Naive thymus-derived CD4-positive, alpha-beta T cell (primary cell): ENCODE data around the gene SLC35G2. TPM values are rescaled to one million over a fixed set of nuclear protein-coding genes. Genes with fewer than 3 reads are reported as not detected.
A peak's percentile ranks its signal among the peaks of the same experiment; 100 is the strongest.
"Not testable (repeated sequence)": the region's sequence is repeated elsewhere in the genome, so short reads cannot be mapped to it uniquely, and the experiment has no call there.

Source experiments
- ATAC-seq: fragments of 150-1000 bp; cut with Tn5 transposase; 2 replicates; pipeline ENCODE4 v1.10.0; 2021; ENCODE audit warnings: mild to moderate bottlenecking, moderate library complexity
- CTCF ChIA-PET: fragments of 350-600 bp; sonication (Branson Sonifier 250); formaldehyde crosslinking; loops from one replicate; lab custom pipeline; 2021; ENCODE audit warnings: antibody characterized with exemption; lab: Charles Lee
- POLR2A ChIA-PET: fragments of 350-600 bp; sonication (Branson Sonifier 250); formaldehyde crosslinking; loops from one replicate; lab custom pipeline; 2021; ENCODE audit warnings: antibody characterized with exemption, inconsistent platforms; lab: Charles Lee
- DNase-seq, 9 donors: peaks; one replicate each; pipeline versions ENCODE4 v3.0.0 to v3.0.0-alpha.2; 2020 to 2022; ENCODE audit warnings: mixed read lengths in 1 of 9
- H3K27ac ChIP-seq: one replicate; pipeline ENCODE4 v1.7.0; 2013; ENCODE audit warnings: mild to moderate bottlenecking, low read depth, low read length, moderate library complexity
- H3K27me3 ChIP-seq, 2 donors: one replicate each; pipeline ENCODE4 v1.7.0; 2013; ENCODE audit warnings: low read length in 2 of 2, mild to moderate bottlenecking in 2 of 2, moderate library complexity in 2 of 2; ENCODE audit not compliant: control insufficient read depth in 2 of 2, insufficient read depth in 2 of 2
- H3K36me3 ChIP-seq, 3 experiments: 1 replicate in 2 of 3; 2 replicates in 1 of 3; pipeline ENCODE4 v1.7.0; 2013; ENCODE audit warnings: low read length in 3 of 3, mild to moderate bottlenecking in 3 of 3, moderate library complexity in 1 of 3; ENCODE audit not compliant: insufficient read depth in 3 of 3, control insufficient read depth in 2 of 3
- H3K4me1 ChIP-seq, 2 donors: one replicate each; pipeline ENCODE4 v1.7.0; 2013; ENCODE audit warnings: low read length in 2 of 2, mild to moderate bottlenecking in 2 of 2, moderate library complexity in 1 of 2; ENCODE audit not compliant: control insufficient read depth in 2 of 2, insufficient read depth in 2 of 2
- H3K4me3 ChIP-seq: 2 replicates; pipeline ENCODE4 v1.7.0; 2013; ENCODE audit warnings: mild to moderate bottlenecking, low read length
- H3K9me3 ChIP-seq, 3 experiments: 1 replicate in 2 of 3; 2 replicates in 1 of 3; pipeline ENCODE4 v1.7.0; 2013; ENCODE audit warnings: low read length in 3 of 3; ENCODE audit not compliant: control insufficient read depth in 2 of 3
- H3K27ac Mint-ChIP-seq, 9 donors: one replicate each; pipeline ENCODE4 v1.8.0; 2020 to 2022; ENCODE audit warnings: mixed read lengths in 9 of 9, mild to moderate bottlenecking in 8 of 9, moderate library complexity in 5 of 9, inconsistent platforms in 2 of 9
- H3K27me3 Mint-ChIP-seq, 5 donors: one replicate each; pipeline ENCODE4 v1.8.0; 2021 to 2022; ENCODE audit warnings: mixed read lengths in 5 of 5, mild to moderate bottlenecking in 1 of 5
- H3K36me3 Mint-ChIP-seq, 5 donors: one replicate each; pipeline ENCODE4 v1.8.0; 2020 to 2022; ENCODE audit warnings: mixed read lengths in 5 of 5, mild to moderate bottlenecking in 3 of 5, inconsistent platforms in 1 of 5
- H3K4me1 Mint-ChIP-seq, 7 donors: one replicate each; pipeline ENCODE4 v1.8.0; 2020 to 2022; ENCODE audit warnings: mixed read lengths in 7 of 7, mild to moderate bottlenecking in 3 of 7, inconsistent platforms in 1 of 7
- H3K4me3 Mint-ChIP-seq, 10 donors: one replicate each; pipeline ENCODE4 v1.8.0; 2020 to 2022; ENCODE audit warnings: mild to moderate bottlenecking in 10 of 10, mixed read lengths in 10 of 10, moderate library complexity in 6 of 10, inconsistent platforms in 2 of 10
- H3K9me3 Mint-ChIP-seq, 11 donors: one replicate each; pipeline ENCODE4 v1.8.0; 2020 to 2022; ENCODE audit warnings: mixed read lengths in 11 of 11, mild to moderate bottlenecking in 4 of 11, inconsistent platforms in 1 of 11, moderate library complexity in 1 of 11
- intact Hi-C, 2 donors: fragments of 100-400 bp; cut with micrococcal nuclease; formaldehyde crosslinking; loops; one replicate each; pipeline ENCODE4 v1.15.1; 2023
- polyA plus RNA-seq, 2 donors: library from polyadenylated mRNA; unstranded; fragments of 300-500 nt; fragmentation: Illumina TruSeq; gene quantifications; one replicate each; pipeline ENCODE4 v1.2.3, GENCODE V29; 2021
- total RNA-seq, 6 experiments: library from RNA in 5 of 6; stranded (reverse) in 5 of 6; gene quantifications; 1 replicate in 5 of 6; 2 replicates in 1 of 6; pipeline ENCODE4 v1.2.3 and lab custom pipeline; 2021 to 2026

The SLC35G2 gene
- total and polyA plus RNA-seq, 7 experiments from 2014 or later: 0.10 to 0.60 TPM; not detected in 5

DNA sequence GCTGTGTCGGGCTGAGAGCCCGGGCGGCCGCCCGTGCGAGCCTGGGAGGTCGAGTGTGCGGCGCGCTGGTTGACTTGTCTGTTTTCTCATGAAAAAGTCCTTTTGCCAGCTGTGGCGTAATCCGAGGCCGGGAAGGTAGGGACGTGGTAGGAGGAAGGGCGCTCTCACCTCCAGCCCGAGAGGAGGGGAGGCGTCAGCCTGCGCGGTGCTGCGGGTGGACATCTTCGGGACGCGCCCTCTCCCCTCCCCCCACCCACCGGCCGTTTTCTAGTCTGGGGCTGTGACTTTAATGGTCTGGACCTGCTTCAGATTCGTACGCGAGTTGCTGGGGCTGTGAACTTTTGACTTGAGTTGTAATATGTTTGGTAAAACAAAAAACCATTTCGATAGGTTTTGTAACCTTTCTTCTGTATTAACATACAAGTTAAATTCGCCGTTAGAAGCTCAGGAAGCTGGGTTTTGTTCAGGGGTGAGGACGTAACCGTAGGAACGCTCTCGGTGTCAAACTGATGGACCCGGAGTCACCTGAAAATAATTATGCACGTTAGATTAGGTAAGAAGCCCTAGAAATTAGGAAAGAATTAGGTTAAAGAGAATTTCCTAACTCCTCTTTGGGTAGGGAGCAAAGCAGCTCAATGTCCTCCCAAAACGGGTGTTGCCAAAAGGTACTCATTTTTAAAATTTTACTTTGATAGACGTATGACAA is 43.8 kb downstream of the SLC35G2 start:
- peak overlapping the region; percentile 93 to 99 (median 97) for H3K27ac Mint-ChIP-seq
- no peaks in the 10 kb centered on the region for H3K27me3 Mint-ChIP-seq
- H3K36me3 Mint-ChIP-seq: peaks cover 7 to 18% (median 15%) of the 10 kb centered on the region in 5 donors
- ChIA-PET CTCF (interaction anchor here (2.1 to 3.6 kb wide), 2 partner anchors 110 to 151 kb away, joined by 8 to 32 read pairs; partner anchors contain the start of gene STAG1), POLR2A (interaction anchor here (0.6 to 6.4 kb wide), 12 partner anchors 12 to 667 kb away, joined by 3 to 117 read pairs (median 10); partner anchors contain the start of genes MSL2 and STAG1)
- peaks cover 0 to 7% (median 0%) of the 10 kb centered on the region in 3 experiments for H3K36me3 ChIP-seq
- H3K27ac ChIP-seq: peak overlapping the region; percentile 93
- ATAC-seq: peak; percentile 2
- peak overlapping the region; percentile 85 for H3K4me3 ChIP-seq
- peaks cover 20 to 25% of the 10 kb centered on the region in 2 donors for H3K4me1 ChIP-seq
- intact Hi-C loops: loop anchor here (1.0 to 10.0 kb wide), 17 partner anchors 23 to 787 kb away; partner anchors contain the start of genes MSL2 (in 2 of the 2), PCCB (in 2 of the 2) and STAG1 (in 2 of the 2)
- H3K4me3 Mint-ChIP-seq: peak overlapping the region; percentile 91 to 99 (median 94)
- no peaks in the 10 kb centered on the region for H3K27me3 ChIP-seq
- peaks cover 0 to 4% (median 0%) of the 10 kb centered on the region in 11 donors for H3K9me3 Mint-ChIP-seq
- H3K4me1 Mint-ChIP-seq: peaks cover 37 to 79% (median 66%) of the 10 kb centered on the region in 7 donors
- H3K9me3 ChIP-seq: no peaks in the 10 kb centered on the region
- DNase-seq: peak in 4 of 9 donors; percentile 5 to 54 (median 26)

- no peak for ATAC-seq
- Histone ChIP-seq H3K36me3 (peaks cover 0 to 16% (median 0%) of the 10 kb centered on the region in 3 experiments), H3K4me3 (no peak overlapping the region), H3K27ac (no peak overlapping the region), H3K9me3 (no peaks in the 10 kb centered on the region), H3K4me1 (peaks cover 2 to 20% of the 10 kb centered on the region in 2 donors), H3K27me3 (no peaks in the 10 kb centered on the region)
- no peaks in the 10 kb centered on the region for H3K27me3 Mint-ChIP-seq
- no peak for DNase-seq
- H3K9me3 Mint-ChIP-seq: peaks cover 0 to 15% (median 6%) of the 10 kb centered on the region in 11 donors
- POLR2A ChIA-PET: no interaction called here
- H3K36me3 Mint-ChIP-seq: peaks cover 24 to 53% (median 49%) of the 10 kb centered on the region in 5 donors
- H3K27ac Mint-ChIP-seq: no peak overlapping the region
- CTCF ChIA-PET: interaction anchor here (0.6 kb wide), 1 partner anchor 324 kb away, joined by 7 read pairs; no protein-coding TSS in a partner anchor
- H3K4me1 Mint-ChIP-seq: peaks cover 35 to 87% (median 73%) of the 10 kb centered on the region in 7 donors
- intact Hi-C loops: loop anchor here in 1 of 2 donors (10.0 kb wide), 1 partner anchor 474 kb away; no protein-coding TSS in a partner anchor
- H3K4me3 Mint-ChIP-seq: peak overlapping the region in 3 of 10 donors; percentile 14 to 75 (median 34)
These were observed 50.4 kb downstream of the SLC35G2 start for GRCh38 chr3:136869282-136869681.

GRCh38 chr3:136872258-136872657 is 53.3 kb downstream of the SLC35G2 start:
- H3K27me3 ChIP-seq, POLR2A ChIA-PET, intact Hi-C loops, H3K27me3 Mint-ChIP-seq, H3K9me3 ChIP-seq, H3K4me1 ChIP-seq, DNase-seq, H3K27ac ChIP-seq, ATAC-seq, CTCF ChIA-PET, H3K4me3 ChIP-seq: not testable (repeated sequence)
- H3K4me3 Mint-ChIP-seq: peak overlapping the region in 5 of 10 donors; percentile 0 to 58 (median 36)
- H3K36me3 Mint-ChIP-seq: peaks cover 21 to 57% (median 50%) of the 10 kb centered on the region in 5 donors
- H3K27ac Mint-ChIP-seq: peak overlapping the region in 3 of 9 donors; percentile 9 to 32 (median 25)
- peaks cover 0 to 16% (median 0%) of the 10 kb centered on the region in 3 experiments for H3K36me3 ChIP-seq
- H3K9me3 Mint-ChIP-seq: peaks cover 0 to 15% (median 6%) of the 10 kb centered on the region in 11 donors
- H3K4me1 Mint-ChIP-seq: peaks cover 21 to 84% (median 74%) of the 10 kb centered on the region in 7 donors

GRCh38 chr3:136879510-136879909 is 60.6 kb downstream of the SLC35G2 start:
- H3K27ac ChIP-seq, DNase-seq, H3K36me3 ChIP-seq, ATAC-seq, intact Hi-C loops, H3K27me3 ChIP-seq, H3K9me3 ChIP-seq, H3K4me3 ChIP-seq, CTCF ChIA-PET, H3K27me3 Mint-ChIP-seq: not testable (repeated sequence)
- H3K27ac Mint-ChIP-seq: peak overlapping the region in 4 of 9 donors; percentile 1 to 74 (median 32)
- H3K4me1 ChIP-seq: peaks cover 11 to 22% of the 10 kb centered on the region in 2 donors
- peak overlapping the region in 1 of 10 donors; percentile 28 for H3K4me3 Mint-ChIP-seq
- peaks cover 0 to 43% (median 14%) of the 10 kb centered on the region in 5 donors for H3K36me3 Mint-ChIP-seq
- POLR2A ChIA-PET: interaction anchor here (0.6 kb wide), 1 partner anchor 8 kb away, joined by 5 read pairs; no protein-coding TSS in a partner anchor
- H3K4me1 Mint-ChIP-seq: peaks cover 34 to 87% (median 76%) of the 10 kb centered on the region in 7 donors
- peaks cover 0 to 17% (median 3%) of the 10 kb centered on the region in 11 donors for H3K9me3 Mint-ChIP-seq

GRCh38 chr3:136882571-136882970 is 63.6 kb downstream of the SLC35G2 start:
- ChIA-PET POLR2A (interaction anchor here (2.5 kb wide), 1 partner anchor 20 kb away, joined by 14 read pairs; the partner anchor contains the start of gene NCK1), CTCF (no interaction called here)
- intact Hi-C loops: no loop called here
- H3K4me1 Mint-ChIP-seq: peaks cover 39 to 97% (median 83%) of the 10 kb centered on the region in 7 donors
- H3K4me3 Mint-ChIP-seq: peak overlapping the region in 4 of 10 donors; percentile 9 to 60 (median 52)
- Histone ChIP-seq H3K27ac (no peak overlapping the region), H3K27me3 (no peaks in the 10 kb centered on the region), H3K4me3 (no peak overlapping the region), H3K4me1 (peaks cover 33 to 38% of the 10 kb centered on the region in 2 donors), H3K36me3 (no peaks in the 10 kb centered on the region), H3K9me3 (no peaks in the 10 kb centered on the region)
- H3K36me3 Mint-ChIP-seq: peaks cover 0 to 41% (median 9%) of the 10 kb centered on the region in 5 donors
- ATAC-seq (peak; percentile 73), DNase-seq (peak in 3 of 9 donors; percentile 12 to 28 (median 28))
- peaks cover 0 to 15% (median 3%) of the 10 kb centered on the region in 11 donors for H3K9me3 Mint-ChIP-seq
- H3K27me3 Mint-ChIP-seq: no peaks in the 10 kb centered on the region
- H3K27ac Mint-ChIP-seq: peak overlapping the region in 7 of 9 donors; percentile 6 to 85 (median 55)
